HG03025 (cell line): Measurements from ENCODE around the gene PPP4C.

Experiments
- ATAC-seq: cut with Tn5 transposase; IDR thresholded peaks from one replicate; pipeline ENCODE4 v1.9.1; 2021; ENCODE audit warnings: mild to moderate bottlenecking, moderate library complexity; ENCODE audit not compliant: unreplicated experiment, low FRiP score

Gene PPP4C

GRCh38 chr16:30054451-30054850 lies 21.3 kb upstream of the PPP4C start:
- no peak for ATAC-seq

- ATAC-seq: no peak
Measured at GRCh38 chr16:30054959-30055553, 20.7 kb upstream of the PPP4C start.

- no peak for ATAC-seq
Measured at GRCh38 chr16:30060346-30060745, 15.4 kb upstream of the PPP4C start.

GRCh38 chr16:30060836-30061554 lies 14.8 kb upstream of the PPP4C start:
- no peak for ATAC-seq

GRCh38 chr16:30063278-30063892 lies 12.4 kb upstream of the PPP4C start:
- no peak for ATAC-seq

- ATAC-seq: no peak
Measured at GRCh38 chr16:30063893-30064728, 11.7 kb upstream of the PPP4C start.

- ATAC-seq: no peak
Measured at GRCh38 chr16:30064729-30065101, 11.1 kb upstream of the PPP4C start.

GRCh38 chr16:30065102-30065942 lies 10.5 kb upstream of the PPP4C start, which contains the start of gene ALDOA:
Gene ALDOA, plus strand, starts transcription at chr16:30065760. Its CDS starts 1,138 bp downstream, at chr16:30066898.
- ATAC-seq: peak; percentile 75

- no peak for ATAC-seq
Measured at GRCh38 chr16:30065943-30066760, 9.6 kb upstream of the PPP4C start.

- ATAC-seq: no peak
Measured at GRCh38 chr16:30066761-30067583, 8.8 kb upstream of the PPP4C start.

GRCh38 chr16:30067584-30067916 lies 8.2 kb upstream of the PPP4C start:
- no peak for ATAC-seq

- ATAC-seq: no peak
Measured at GRCh38 chr16:30068333-30068732, 7.5 kb upstream of the PPP4C start.

- no peak for ATAC-seq
Measured at GRCh38 chr16:30068750-30069610, 6.8 kb upstream of the PPP4C start.

- ATAC-seq: no peak
Measured at GRCh38 chr16:30069611-30070462, 6.0 kb upstream of the PPP4C start.

GRCh38 chr16:30070490-30070889 lies 5.3 kb upstream of the PPP4C start:
- no peak for ATAC-seq

- peak; percentile 19 for ATAC-seq
Measured at GRCh38 chr16:30076276-30076791, 540 bp downstream of the PPP4C start.
